ENCODE results near the gene GMCL2.

GMCL2 gene

GRCh38 chr5:178227929-178228328, 40.8 kb upstream of the GMCL2 start:
- no peak for TF ChIP-seq CTCF (conservative IDR thresholded peaks at IDR 0.05; ENCODE audit: low read depth, low read length)
- DNase-seq (ENCODE audit: low read depth): no peak
- no peak overlapping the region for H3K4me3 ChIP-seq (ENCODE audit: low read depth, low read length)

- DNase-seq (ENCODE audit: low read depth): peak; percentile 83
- no peak overlapping the region for H3K4me3 ChIP-seq (ENCODE audit: low read depth, low read length)
- no peak for TF ChIP-seq CTCF (conservative IDR thresholded peaks at IDR 0.05; ENCODE audit: low read depth, low read length)
Observed at GRCh38 chr5:178227138-178227659, 40.0 kb upstream of the GMCL2 start.

GRCh38 chr5:178225174-178225573, 38.0 kb upstream of the GMCL2 start:
- no peak overlapping the region for H3K4me3 ChIP-seq (ENCODE audit: low read depth, low read length)
- no peak for TF ChIP-seq CTCF (conservative IDR thresholded peaks at IDR 0.05; ENCODE audit: low read depth, low read length)
- no peak for DNase-seq (ENCODE audit: low read depth)

DNA sequence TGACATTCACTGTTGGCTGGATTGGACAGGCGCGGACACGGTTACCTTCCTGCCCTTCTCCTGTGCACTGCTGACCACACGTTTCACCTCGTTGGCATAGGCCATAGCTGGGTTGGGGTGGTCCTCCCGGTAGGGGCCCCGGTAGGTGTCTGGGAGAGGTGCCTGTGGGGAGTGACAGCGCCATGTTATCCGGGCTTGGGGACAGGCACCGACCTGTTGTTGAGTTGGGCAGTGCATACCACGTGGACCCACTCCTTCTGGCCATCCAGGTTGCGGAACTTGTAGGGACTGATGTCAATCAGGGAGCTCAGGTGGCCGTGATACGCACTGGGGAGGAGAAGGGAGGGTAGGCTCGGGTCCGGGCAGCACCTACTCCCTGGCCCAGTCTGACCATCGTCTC, 37.2 kb upstream of the GMCL2 start:
- DNase-seq (ENCODE audit: low read depth): no peak
- no peak for TF ChIP-seq CTCF (conservative IDR thresholded peaks at IDR 0.05; ENCODE audit: low read depth, low read length)
- no peak overlapping the region for H3K4me3 ChIP-seq (ENCODE audit: low read depth, low read length)

- DNase-seq (ENCODE audit: low read depth): no peak
- H3K4me3 ChIP-seq (ENCODE audit: low read depth, low read length): no peak overlapping the region
- TF ChIP-seq CTCF (conservative IDR thresholded peaks at IDR 0.05; ENCODE audit: low read depth, low read length): no peak
Observed at GRCh38 chr5:178223828-178224335, 36.7 kb upstream of the GMCL2 start.

GRCh38 chr5:178223196-178223773, 36.1 kb upstream of the GMCL2 start:
- peak; percentile 15 for TF ChIP-seq CTCF (conservative IDR thresholded peaks at IDR 0.05; ENCODE audit: low read depth, low read length)
- DNase-seq (ENCODE audit: low read depth): no peak
- H3K4me3 ChIP-seq (ENCODE audit: low read depth, low read length): no peak overlapping the region

DNA sequence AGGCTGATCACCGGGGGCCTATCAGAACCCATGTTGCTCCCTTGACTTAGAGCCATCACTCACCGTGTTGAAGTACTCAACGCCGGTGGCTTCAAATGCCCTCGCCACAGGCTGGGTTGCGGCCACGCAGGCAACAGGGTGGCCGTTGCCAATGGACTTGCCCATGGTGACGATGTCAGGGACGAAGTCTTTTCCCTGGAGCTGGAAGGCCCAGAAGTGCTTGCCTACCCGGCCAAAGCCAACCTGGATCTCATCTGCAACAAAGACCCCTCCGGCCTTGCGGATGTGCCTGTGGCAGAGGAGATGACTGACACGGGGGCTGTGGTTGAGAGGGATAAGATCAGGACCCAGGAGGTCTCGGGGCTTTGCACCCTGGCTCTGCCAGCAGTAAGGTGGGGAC, 35.1 kb upstream of the GMCL2 start:
- no peak for DNase-seq (ENCODE audit: low read depth)
- TF ChIP-seq CTCF (conservative IDR thresholded peaks at IDR 0.05; ENCODE audit: low read depth, low read length): no peak
- H3K4me3 ChIP-seq (ENCODE audit: low read depth, low read length): no peak overlapping the region
